ENCODE results near the gene MAGEB10. TPM values are rescaled to one million over a fixed set of nuclear protein-coding genes. Genes with fewer than 3 reads are reported as not detected.
"Not testable (repeated sequence)": the region's sequence is repeated elsewhere in the genome, so short reads cannot be mapped to it uniquely, and the experiment has no call there.

MAGEB10 gene
- total RNA-seq, 1 donor from 2014 or later: not detected

DNA sequence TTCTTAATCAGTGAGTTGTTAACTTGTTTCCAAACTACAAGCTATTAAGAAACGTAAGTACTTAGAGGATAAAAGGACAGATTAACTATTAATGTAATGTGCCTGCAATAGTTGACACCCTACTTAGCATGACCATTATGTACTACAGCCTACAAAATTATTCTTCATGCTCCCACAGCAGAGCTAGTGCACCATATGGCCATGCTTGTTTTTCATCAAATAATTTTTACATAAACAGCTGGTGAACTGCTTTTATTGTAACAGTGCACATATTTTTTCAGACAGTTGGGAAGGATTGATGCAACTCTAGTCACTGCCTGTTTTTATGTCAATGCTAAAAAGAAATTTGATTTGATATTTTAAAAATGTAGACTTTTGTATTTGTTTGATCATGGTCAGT, 10.2 kb upstream of the MAGEB10 start:
- no peak overlapping the region for H3K27ac Mint-ChIP-seq (ENCODE audit: unreplicated experiment)
- DNase-seq (ENCODE audit: low read depth, low spot score): no peak
- H3K27me3 Mint-ChIP-seq (ENCODE audit: low read depth): no peaks in the 10 kb centered on the region
- no peaks in the 10 kb centered on the region for H3K4me1 Mint-ChIP-seq
- H3K36me3 Mint-ChIP-seq (ENCODE audit: low read depth): no peaks in the 10 kb centered on the region
- TF ChIP-seq, protein P1, sequence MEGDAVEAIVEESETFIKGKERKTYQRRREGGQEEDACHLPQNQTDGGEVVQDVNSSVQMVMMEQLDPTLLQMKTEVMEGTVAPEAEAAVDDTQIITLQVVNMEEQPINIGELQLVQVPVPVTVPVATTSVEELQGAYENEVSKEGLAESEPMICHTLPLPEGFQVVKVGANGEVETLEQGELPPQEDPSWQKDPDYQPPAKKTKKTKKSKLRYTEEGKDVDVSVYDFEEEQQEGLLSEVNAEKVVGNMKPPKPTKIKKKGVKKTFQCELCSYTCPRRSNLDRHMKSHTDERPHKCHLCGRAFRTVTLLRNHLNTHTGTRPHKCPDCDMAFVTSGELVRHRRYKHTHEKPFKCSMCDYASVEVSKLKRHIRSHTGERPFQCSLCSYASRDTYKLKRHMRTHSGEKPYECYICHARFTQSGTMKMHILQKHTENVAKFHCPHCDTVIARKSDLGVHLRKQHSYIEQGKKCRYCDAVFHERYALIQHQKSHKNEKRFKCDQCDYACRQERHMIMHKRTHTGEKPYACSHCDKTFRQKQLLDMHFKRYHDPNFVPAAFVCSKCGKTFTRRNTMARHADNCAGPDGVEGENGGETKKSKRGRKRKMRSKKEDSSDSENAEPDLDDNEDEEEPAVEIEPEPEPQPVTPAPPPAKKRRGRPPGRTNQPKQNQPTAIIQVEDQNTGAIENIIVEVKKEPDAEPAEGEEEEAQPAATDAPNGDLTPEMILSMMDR (conservative IDR thresholded peaks at IDR 0.05): no peak
- no peak overlapping the region for H3K4me3 Mint-ChIP-seq
- peaks cover 2% of the 10 kb centered on the region for H3K9me3 Mint-ChIP-seq

DNA sequence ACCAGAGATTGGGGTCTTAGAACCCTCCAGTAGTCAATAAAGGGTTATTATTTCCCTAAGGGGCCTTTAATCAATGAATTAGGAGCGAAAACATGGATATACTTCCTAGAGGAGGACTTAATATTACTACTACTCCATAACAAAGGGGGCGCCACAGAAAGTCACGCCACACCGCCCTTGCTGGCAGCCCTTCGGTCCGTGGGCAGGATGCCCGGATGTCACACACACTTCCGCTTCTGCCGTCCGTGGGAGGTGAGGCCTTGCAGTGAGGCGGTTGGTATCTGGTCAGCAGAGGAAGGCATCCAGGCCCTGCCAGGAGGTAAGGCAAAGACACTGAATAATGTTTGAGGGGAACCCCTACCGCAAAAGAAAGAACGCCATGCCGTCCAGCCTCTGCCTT, 436 bp downstream of the MAGEB10 start:
- no peaks in the 10 kb centered on the region for H3K27me3 Mint-ChIP-seq (ENCODE audit: low read depth)
- peaks cover 2% of the 10 kb centered on the region for H3K9me3 Mint-ChIP-seq
- DNase-seq (ENCODE audit: low read depth, low spot score): no peak
- no peaks in the 10 kb centered on the region for H3K4me1 Mint-ChIP-seq
- H3K4me3 Mint-ChIP-seq: no peak overlapping the region
- H3K36me3 Mint-ChIP-seq (ENCODE audit: low read depth): peaks cover 3% of the 10 kb centered on the region
- H3K27ac Mint-ChIP-seq (ENCODE audit: unreplicated experiment): no peak overlapping the region
- TF ChIP-seq, protein P1 (conservative IDR thresholded peaks at IDR 0.05): no peak

DNA sequence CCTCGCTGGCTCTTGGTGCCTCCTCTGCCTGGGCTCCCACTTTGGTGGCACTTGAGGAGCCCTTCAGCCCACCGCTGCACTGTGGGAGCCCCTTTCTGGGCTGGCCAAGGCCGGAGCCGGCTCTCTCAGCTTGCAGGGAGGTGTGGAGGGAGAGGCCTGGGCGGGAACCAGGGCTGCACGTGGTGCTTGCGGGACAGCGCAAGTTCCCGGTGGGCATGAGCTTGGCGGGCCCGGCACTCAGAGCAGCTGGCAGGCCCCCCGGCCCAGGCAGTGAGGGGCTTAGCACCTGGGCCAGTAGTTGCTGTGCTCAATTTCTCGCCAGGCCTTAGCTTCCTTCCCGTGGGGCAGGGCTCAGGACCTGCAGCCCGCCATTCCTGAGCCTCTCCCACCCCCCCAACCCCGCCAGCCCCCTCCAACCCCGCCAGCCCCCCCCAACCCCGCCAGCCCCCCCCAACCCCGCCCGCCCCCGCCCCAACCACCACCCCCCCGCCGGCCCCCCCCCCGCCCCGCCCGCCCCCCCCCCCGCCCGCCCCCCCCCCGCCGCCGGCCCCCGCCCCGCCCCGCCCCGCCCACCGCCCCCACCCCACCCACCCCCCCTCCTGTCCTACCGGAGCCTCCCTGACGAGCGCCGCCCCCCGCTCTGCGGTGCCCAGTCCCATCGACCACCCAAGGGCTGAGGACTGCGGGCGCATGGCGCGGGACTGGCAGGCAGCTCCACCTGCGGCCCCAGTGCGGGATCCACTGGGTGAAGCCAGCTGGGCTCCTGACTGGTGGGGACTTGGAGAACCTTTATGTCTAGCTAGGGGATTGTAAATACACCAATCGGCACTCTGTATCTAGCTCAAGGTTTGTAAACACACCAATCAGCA, 1.4 kb downstream of the MAGEB10 start:
- not testable (repeated sequence) for H3K27ac Mint-ChIP-seq (ENCODE audit: unreplicated experiment); H3K36me3 Mint-ChIP-seq (ENCODE audit: low read depth); H3K27me3 Mint-ChIP-seq (ENCODE audit: low read depth); DNase-seq (ENCODE audit: low read depth, low spot score); H3K4me1 Mint-ChIP-seq; H3K9me3 Mint-ChIP-seq; H3K4me3 Mint-ChIP-seq

DNA sequence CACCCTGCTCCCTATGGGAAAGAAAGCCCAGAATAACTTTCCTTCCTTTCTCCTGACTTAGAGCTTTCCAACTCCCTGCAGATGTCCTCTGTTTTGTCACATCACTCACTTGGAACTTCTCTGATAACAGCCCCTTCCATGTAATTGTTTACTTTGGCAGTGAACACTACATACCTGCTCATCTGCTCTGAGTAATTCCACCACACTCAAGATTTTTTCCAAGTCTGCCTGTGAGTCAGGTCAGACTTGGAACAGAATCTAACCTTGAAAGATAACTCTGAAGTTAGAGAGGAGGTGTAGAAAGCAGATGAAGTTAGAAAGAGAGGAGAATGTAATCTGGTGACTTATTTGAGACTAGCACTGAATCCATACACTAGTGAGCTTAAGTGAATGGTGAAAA, 7.4 kb downstream of the MAGEB10 start:
- H3K4me1 Mint-ChIP-seq: no peaks in the 10 kb centered on the region
- TF ChIP-seq, protein P1 (conservative IDR thresholded peaks at IDR 0.05): no peak
- DNase-seq (ENCODE audit: low read depth, low spot score): no peak
- H3K4me3 Mint-ChIP-seq: no peak overlapping the region
- peaks cover 6% of the 10 kb centered on the region for H3K9me3 Mint-ChIP-seq
- H3K36me3 Mint-ChIP-seq (ENCODE audit: low read depth): peaks cover 3% of the 10 kb centered on the region
- no peak overlapping the region for H3K27ac Mint-ChIP-seq (ENCODE audit: unreplicated experiment)
- no peaks in the 10 kb centered on the region for H3K27me3 Mint-ChIP-seq (ENCODE audit: low read depth)

DNA sequence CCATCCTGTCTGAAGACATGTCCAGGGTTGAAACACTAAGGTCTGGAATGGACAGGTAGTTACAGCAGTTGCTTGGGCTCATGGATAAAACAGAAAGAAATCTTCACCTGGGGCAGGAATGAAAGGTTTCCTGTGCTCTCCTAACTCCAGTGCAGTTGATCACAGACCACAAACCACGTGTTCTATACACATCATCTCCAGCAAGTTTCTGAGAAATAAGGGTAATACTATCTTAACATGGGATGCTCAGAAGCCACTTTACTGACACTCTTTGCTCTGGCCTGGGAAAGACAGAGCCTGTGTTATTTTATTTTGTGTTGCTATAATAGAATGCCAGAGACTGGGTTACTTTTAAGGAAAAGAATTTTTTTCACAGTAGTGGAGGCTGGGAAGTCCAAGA, 16.0 kb downstream of the MAGEB10 start:
- Mint-ChIP-seq H3K4me1 (no peaks in the 10 kb centered on the region), H3K27ac (ENCODE audit: unreplicated experiment) (no peak overlapping the region)

DNA sequence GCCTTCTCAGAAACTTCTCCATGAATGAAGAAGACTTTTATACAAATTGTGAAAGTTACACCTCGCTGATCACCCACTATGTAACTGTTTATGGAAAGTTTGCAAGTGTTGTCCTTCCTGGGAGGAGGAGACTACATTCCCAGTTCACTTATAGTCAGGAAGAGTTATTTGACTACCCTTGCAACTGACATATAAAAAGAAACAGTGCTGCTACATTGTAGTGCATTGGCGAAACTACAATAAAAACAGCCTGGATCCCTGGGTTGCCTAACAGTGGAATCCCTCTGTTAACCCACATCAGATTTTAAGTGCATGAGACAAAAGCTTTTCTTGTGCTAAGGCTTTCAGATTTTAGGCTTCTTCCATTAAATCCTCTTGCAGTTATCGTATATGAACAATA, 30.4 kb downstream of the MAGEB10 start:
- Mint-ChIP-seq H3K36me3 (ENCODE audit: low read depth) (no peaks in the 10 kb centered on the region), H3K4me1 (no peaks in the 10 kb centered on the region), H3K27me3 (ENCODE audit: low read depth) (no peaks in the 10 kb centered on the region), H3K27ac (ENCODE audit: unreplicated experiment) (no peak overlapping the region), H3K9me3 (peaks cover 4% of the 10 kb centered on the region), H3K4me3 (no peak overlapping the region)
- TF ChIP-seq, protein P1 (conservative IDR thresholded peaks at IDR 0.05): no peak
- no peak for DNase-seq (ENCODE audit: low read depth, low spot score)

More for the DNA sequence above, 16.0 kb downstream of the MAGEB10 start:
- no peak for DNase-seq (ENCODE audit: low read depth, low spot score)
- no peaks in the 10 kb centered on the region for H3K27me3 Mint-ChIP-seq (ENCODE audit: low read depth)
- TF ChIP-seq, protein P1 (conservative IDR thresholded peaks at IDR 0.05): no peak
- H3K4me3 Mint-ChIP-seq: no peak overlapping the region
- H3K9me3 Mint-ChIP-seq: peaks cover 2% of the 10 kb centered on the region
- no peaks in the 10 kb centered on the region for H3K36me3 Mint-ChIP-seq (ENCODE audit: low read depth)

All from neural crest cell (in vitro differentiated cells).